H54 (cell line): ENCODE results near the gene LRRC4C.

Experiments used
- DNase-seq: peaks from one replicate; pipeline ENCODE4 v3.0.0; 2011; ENCODE audit warnings: low spot score, mixed read lengths; ENCODE audit not compliant: insufficient read length
- FAIRE-seq: peaks from 3 replicates; lab custom pipeline; 2011; peaks lifted over from hg19 to GRCh38; lab: Jason Lieb, UNC
- POLR2A ChIP-seq: IDR thresholded peaks from 2 replicates; pipeline ENCODE4 v1.6.1; 2011; ENCODE audit warnings: low read depth, mild to moderate bottlenecking, low read length

The LRRC4C gene

DNA sequence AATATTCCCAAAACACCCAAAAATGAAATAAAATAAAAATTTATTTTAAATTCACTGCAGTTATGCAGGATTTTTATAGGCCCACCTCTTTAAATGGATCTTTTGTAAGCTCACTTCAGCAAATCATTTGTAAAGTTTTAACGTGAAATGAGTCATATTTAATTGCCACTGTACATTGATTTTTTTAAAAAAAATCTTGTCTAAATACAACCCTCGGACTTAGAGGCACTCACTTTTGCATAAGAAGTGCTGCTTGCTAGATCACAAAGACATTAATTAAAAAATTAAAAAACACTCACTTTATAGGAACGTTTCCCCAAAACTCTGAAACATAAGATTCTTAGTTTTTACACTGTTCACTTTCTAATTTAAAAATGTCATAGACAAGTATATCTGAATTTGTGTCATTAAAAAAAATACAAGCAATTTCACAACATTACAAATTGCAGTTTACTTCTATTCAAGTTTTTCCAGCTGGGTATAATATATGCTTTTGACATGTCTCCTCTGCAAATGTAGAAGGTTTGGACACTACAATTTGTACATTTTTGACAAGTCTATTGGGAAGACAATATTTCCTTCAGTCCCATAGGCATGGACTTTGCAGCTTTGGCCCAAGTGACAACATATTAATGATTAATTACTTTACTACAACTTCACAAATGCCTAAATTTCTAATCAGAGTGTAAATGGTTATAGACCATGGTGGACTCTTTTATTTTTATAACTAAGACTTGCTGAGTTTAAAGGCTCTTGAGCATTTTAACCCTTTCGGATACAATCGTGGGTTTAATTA is 1088.4 kb downstream of the LRRC4C start:
- FAIRE-seq (no peak), DNase-seq (no peak)
- no peak for TF ChIP-seq POLR2A

DNA sequence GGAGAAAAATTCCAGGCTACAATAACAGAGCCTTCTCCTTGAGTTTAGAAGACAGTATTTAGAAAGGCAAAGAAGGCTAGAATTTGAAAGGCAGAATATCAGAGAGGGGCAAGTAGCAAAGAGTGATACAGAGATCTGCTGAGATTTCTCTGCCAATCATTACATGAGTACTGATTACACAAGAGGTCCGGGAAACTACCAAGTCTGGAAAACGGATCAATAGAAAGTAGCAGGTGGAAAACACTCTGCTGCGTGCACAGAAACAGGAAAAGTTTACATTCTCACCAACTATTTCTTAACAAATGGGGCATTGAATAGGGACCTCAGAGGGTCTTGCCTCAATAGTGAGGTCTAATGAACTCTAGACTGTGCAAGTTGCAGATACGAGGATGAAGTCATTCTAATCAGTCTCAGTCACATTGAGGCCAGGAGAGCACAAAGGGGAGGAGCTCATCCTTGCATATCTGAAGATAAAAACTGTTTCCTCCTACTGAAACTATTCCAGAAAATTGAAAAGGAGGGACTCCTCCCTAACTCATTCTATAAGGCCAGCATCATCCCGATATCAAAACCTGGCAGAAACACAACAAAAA is 1099.2 kb downstream of the LRRC4C start:
- peak; percentile 11 for FAIRE-seq
- TF ChIP-seq POLR2A, result no peak
- no peak for DNase-seq

DNA sequence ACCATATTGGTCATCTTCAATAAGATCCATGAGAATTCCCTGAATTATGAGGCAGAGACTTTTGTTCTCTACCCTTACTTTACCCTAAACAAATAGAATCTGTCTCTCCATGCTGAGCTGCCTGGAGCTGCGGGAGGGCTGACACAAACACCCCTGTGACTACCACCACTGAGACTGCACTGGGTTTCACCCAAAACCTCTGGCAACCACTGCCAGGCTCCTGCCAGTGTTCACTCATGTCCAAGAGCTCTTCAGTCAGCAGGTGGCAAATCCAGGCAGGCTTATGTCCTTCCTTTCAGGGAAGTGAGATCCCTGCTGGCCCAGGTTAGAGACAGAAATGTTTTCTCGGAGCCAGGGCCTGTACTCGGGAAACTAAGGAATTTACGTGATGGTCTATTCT is 1105.3 kb downstream of the LRRC4C start:
- FAIRE-seq, result no peak

GRCh38 chr11:40340911-40341310 is 1118.5 kb downstream of the LRRC4C start:
- TF ChIP-seq POLR2A, result no peak
- DNase-seq (no peak), FAIRE-seq (no peak)

More for the DNA sequence above, 1105.3 kb downstream of the LRRC4C start:
- TF ChIP-seq POLR2A, result no peak
- DNase-seq, result no peak

DNA sequence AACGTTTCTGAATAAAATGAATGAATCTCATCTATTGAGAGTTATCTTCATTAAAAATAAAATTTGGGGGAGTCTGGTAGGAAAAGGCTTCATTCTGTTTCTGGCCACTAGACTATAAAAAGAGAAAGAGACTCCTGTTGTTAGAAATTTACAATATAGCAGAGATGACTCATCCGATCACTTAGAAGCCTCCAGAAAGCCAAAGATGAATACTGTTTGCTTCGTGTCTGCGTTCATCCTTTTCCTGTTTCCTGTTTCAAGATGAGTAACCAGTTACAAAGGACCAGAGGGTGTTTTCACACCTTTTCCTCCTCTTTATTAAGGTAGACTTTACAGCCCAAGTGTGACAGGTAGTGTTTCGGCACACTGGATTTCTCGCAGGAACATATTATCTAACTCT is 1120.7 kb downstream of the LRRC4C start:
- DNase-seq, result peak; percentile 6
- FAIRE-seq, result peak; percentile 55
- no peak for TF ChIP-seq POLR2A

DNA sequence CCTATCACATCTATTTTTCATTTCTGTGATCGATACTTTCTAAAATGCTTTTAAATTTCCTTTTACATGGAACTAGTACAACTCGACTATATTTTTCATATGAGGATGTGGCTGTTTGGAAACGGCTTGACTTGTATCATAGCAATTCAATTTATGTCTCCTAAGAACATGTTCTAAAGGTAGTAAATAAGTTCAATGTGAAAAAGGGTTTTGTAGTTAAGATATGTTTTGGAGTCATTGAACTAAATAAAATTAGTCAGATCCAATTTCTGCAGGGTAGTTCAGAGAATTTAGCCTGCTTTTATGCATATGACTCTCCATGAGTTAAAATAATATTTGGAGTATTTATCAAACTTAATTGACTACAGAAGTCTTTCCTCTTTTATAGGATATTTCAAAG is 1121.4 kb downstream of the LRRC4C start:
- FAIRE-seq (no peak), DNase-seq (no peak)
- no peak for TF ChIP-seq POLR2A

GRCh38 chr11:40337118-40337517 is 1122.3 kb downstream of the LRRC4C start:
- FAIRE-seq (no peak), DNase-seq (no peak)
- no peak for TF ChIP-seq POLR2A

DNA sequence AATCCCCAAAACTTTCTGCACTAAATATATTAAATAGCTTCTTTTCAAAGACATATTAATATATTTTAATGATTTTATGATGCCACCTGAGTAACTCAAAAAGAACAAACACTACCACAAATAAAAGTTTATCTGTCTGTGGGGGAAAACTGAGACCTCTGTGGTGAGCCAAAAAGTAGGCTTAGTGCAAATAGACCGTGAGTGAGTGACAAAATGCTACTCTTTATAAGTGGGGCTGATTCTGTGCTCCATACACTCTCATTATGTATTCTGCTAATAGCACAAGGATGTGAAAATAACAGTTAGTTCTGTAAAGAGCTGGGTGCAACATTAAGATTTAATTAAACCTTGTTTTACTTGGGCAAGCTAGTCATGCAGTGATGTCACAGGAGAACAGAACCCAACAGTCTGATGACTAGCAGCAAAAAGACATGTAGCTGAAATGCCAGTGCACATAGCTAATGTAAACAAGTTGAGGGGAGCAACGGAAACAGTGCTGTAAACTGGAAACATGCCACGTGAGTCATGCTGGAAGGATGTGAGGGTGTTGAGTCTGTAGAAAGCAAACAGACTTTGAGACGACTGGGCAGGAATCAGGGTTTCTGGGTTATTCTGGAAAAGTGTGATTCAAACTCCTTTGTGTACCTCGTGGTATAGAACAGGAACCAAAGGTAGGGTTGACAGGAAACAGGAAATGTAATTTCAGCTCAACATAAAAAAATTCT is 1130.4 kb downstream of the LRRC4C start:
- TF ChIP-seq POLR2A, result no peak
- FAIRE-seq (peak; percentile 100), DNase-seq (peak; percentile 52)

DNA sequence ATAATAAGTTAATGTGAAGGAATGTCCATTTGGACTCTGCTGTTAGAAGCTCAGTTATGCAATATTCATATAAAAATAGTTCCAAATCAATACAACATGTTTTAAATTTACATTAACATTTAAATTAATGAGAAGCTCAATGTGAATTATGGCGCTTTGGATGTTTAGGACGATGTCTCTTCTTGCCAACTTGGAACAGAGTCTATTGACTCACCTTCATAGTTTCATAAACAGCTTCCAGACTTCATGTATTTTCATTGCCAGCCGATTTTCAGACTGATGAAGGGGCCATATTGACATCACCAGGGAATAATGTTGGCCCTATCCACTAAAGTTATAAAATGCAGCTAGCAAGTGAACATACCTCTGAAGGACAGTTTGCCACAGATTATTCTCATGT is 1136.2 kb downstream of the LRRC4C start:
- no peak for TF ChIP-seq POLR2A
- FAIRE-seq, result no peak

DNA sequence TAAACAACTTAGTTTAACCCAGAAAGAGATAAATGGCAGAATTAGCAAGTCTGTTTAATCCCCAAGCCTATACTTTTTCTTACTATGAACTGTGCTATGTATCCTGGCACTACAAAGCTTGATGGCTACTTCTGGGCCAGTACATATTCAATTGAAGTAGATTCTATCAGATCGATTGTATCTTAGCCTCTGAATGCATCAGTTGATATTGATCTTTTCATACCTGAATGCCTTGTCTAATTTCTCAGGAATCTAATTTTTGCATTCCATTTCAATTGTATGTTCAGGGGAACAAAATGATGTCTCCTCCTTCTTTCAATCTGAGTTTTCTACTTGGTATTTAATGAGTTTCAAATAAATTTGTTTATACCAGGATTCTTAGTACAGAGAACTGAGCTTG is 1137.9 kb downstream of the LRRC4C start:
- FAIRE-seq (no peak), DNase-seq (no peak)
- no peak for TF ChIP-seq POLR2A

More for the DNA sequence above, 1136.2 kb downstream of the LRRC4C start:
- no peak for DNase-seq

DNA sequence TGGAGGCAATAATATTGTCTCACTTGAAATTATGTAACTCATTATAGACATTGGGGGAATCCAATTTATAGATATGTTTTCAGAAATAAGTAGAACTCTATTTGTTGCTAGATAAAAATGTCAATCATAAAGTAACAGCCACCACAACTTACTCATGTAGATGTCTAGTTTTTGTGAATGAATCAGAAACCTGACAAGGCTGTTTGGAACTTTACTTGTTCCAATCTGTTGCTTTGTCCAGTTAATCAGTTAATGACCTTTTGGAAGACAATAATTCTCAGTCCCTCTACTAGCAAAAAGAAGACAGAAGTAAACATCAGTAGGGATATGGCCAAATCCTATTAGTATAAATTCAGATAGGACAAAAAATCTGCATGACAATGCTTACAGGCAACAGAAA is 1143.3 kb downstream of the LRRC4C start:
- TF ChIP-seq POLR2A, result no peak
- no peak for FAIRE-seq
- no peak for DNase-seq

DNA sequence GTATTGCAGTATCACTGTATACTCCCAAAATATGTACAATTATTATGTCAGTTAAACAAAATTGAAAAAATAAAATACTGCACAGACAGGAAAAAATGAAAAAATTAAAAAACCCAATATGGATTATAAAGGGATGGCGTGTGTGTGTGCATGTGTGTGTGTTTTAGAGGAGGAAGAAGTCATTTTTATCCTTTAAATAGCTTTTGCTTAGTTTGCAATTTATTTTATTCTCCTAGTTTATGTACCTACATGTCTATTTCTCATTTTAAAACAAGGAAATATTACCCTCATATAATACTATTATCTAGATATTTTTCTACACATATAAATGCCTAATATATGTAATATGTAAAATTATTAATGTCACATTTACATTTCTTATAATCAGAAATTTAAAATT is 1144.3 kb downstream of the LRRC4C start:
- no peak for DNase-seq
- no peak for TF ChIP-seq POLR2A
- no peak for FAIRE-seq

DNA sequence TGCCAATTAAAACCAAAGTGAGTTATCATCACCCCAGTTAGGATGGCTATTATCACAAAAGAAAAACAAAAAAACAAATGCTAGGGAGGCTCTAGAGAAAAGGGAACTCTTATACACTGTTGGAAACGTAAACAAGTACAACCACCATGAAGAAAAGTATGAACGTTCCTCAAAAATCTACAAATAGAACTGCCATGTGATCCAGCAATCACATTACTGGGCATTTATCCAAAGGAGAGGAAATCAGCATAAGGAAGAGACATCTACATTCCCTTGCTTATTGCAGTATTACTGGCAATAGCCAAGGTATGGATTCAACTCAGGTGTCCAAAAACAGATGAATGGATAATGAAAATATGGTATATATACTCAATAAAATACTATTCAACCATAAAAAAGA is 1145.1 kb downstream of the LRRC4C start:
- FAIRE-seq, result no peak
- no peak for TF ChIP-seq POLR2A
- no peak for DNase-seq

GRCh38 chr11:40306938-40307548 is 1152.4 kb downstream of the LRRC4C start:
- DNase-seq (peak; percentile 38), FAIRE-seq (peak; percentile 83)
- no peak for TF ChIP-seq POLR2A
